HG03571 (cell line): ENCODE data around the gene SNX30.

Source experiments
- ATAC-seq: cut with Tn5 transposase; IDR thresholded peaks from one replicate; pipeline ENCODE4 v1.9.1; 2021; ENCODE audit not compliant: unreplicated experiment

The SNX30 gene

GRCh38 chr9:112820881-112821280 lies 70.3 kb downstream of the SNX30 start:
- ATAC-seq = no peak

- ATAC-seq = no peak
Observed at GRCh38 chr9:112822618-112823017, 72.1 kb downstream of the SNX30 start.

- no peak for ATAC-seq
Observed at GRCh38 chr9:112823257-112823656, 72.7 kb downstream of the SNX30 start.

GRCh38 chr9:112831281-112831851 lies 80.8 kb downstream of the SNX30 start:
- no peak for ATAC-seq

- ATAC-seq = no peak
Observed at GRCh38 chr9:112831969-112832368, 81.4 kb downstream of the SNX30 start.

GRCh38 chr9:112833081-112833480 lies 82.5 kb downstream of the SNX30 start:
- ATAC-seq = no peak

GRCh38 chr9:112836394-112836793 lies 85.8 kb downstream of the SNX30 start:
- ATAC-seq = no peak

- ATAC-seq = no peak
Observed at GRCh38 chr9:112838342-112838741, 87.8 kb downstream of the SNX30 start.

- no peak for ATAC-seq
Observed at GRCh38 chr9:112839331-112839730, 88.8 kb downstream of the SNX30 start.

- ATAC-seq = no peak
Observed at GRCh38 chr9:112841261-112841660, 90.7 kb downstream of the SNX30 start.

GRCh38 chr9:112842555-112842954 lies 92.0 kb downstream of the SNX30 start:
- ATAC-seq = no peak

GRCh38 chr9:112844771-112845542 lies 94.4 kb downstream of the SNX30 start:
- ATAC-seq = peak; percentile 87

- no peak for ATAC-seq
Observed at GRCh38 chr9:112846528-112847488, 96.2 kb downstream of the SNX30 start.

- no peak for ATAC-seq
Observed at GRCh38 chr9:112848316-112849151, 98.0 kb downstream of the SNX30 start.

GRCh38 chr9:112849363-112849922 lies 98.9 kb downstream of the SNX30 start:
- ATAC-seq = no peak

GRCh38 chr9:112850840-112851239 lies 100.3 kb downstream of the SNX30 start:
- ATAC-seq = no peak

GRCh38 chr9:112852741-112853504 lies 102.4 kb downstream of the SNX30 start:
- ATAC-seq = no peak

GRCh38 chr9:112853882-112854585 lies 103.5 kb downstream of the SNX30 start:
- ATAC-seq = no peak

GRCh38 chr9:112854657-112855056 lies 104.1 kb downstream of the SNX30 start:
- no peak for ATAC-seq
